ENCODE results near the gene PHIP. TPM values are rescaled to one million over a fixed set of nuclear protein-coding genes. Genes with fewer than 3 reads are reported as not detected.
"Not testable (repeated sequence)": the region's sequence is repeated elsewhere in the genome, so short reads cannot be mapped to it uniquely, and the experiment has no call there.

Gene PHIP
- total RNA-seq = 10 to 100 TPM; 33.2 to 34.3 TPM

GRCh38 chr6:79078075-79078969 is at the start of gene PHIP:
PHIP (minus strand) TSS chr6:79078254; CDS start chr6:79078068, 186 bp downstream.
- H3K27me3 Mint-ChIP-seq = peaks cover 17% of the 10 kb centered on the region
- peak within 1 kb of the TSS; percentile 89 for H3K4me3 Mint-ChIP-seq
- peak; percentile 92 for DNase-seq
- H3K4me1 Mint-ChIP-seq = peaks cover 19% of the 10 kb centered on the region
- H3K9me3 Mint-ChIP-seq = no peaks in the 10 kb centered on the region
- peaks cover 10% of the 10 kb centered on the region for H3K36me3 Mint-ChIP-seq
- POLR2A ChIA-PET = interaction anchor here (0.7 to 3.0 kb wide), 12 partner anchors 9 to 459 kb away, joined by 3 to 14 read pairs (median 4); partner anchors contain the start of genes HMGN3, IRAK1BP1 and LCA5
- peak within 1 kb of the TSS; percentile 98 for H3K27ac Mint-ChIP-seq
- peak; percentile 86 for ATAC-seq (ENCODE audit: low read depth)

- H3K36me3 Mint-ChIP-seq = no peaks in the 10 kb centered on the region
- no peak overlapping the region for H3K27ac Mint-ChIP-seq
- DNase-seq = no peak
- no peak for ATAC-seq (ENCODE audit: low read depth)
- peaks cover 3% of the 10 kb centered on the region for H3K27me3 Mint-ChIP-seq
- H3K4me1 Mint-ChIP-seq = no peaks in the 10 kb centered on the region
- H3K4me3 Mint-ChIP-seq = no peak overlapping the region
- POLR2A ChIA-PET = no interaction called here
- peaks cover 3% of the 10 kb centered on the region for H3K9me3 Mint-ChIP-seq
These were observed 49.6 kb upstream of the PHIP start for GRCh38 chr6:79127660-79128059.

GRCh38 chr6:79119217-79119616 is 41.2 kb upstream of the PHIP start:
- ATAC-seq (ENCODE audit: low read depth) (no peak), DNase-seq (no peak)
- POLR2A ChIA-PET = no interaction called here
- Mint-ChIP-seq H3K4me1 (peaks cover 2% of the 10 kb centered on the region), H3K9me3 (peaks cover 2% of the 10 kb centered on the region), H3K27ac (no peak overlapping the region), H3K4me3 (no peak overlapping the region), H3K36me3 (no peaks in the 10 kb centered on the region), H3K27me3 (peaks cover 19% of the 10 kb centered on the region)

GRCh38 chr6:79117752-79118151 is 39.7 kb upstream of the PHIP start:
- no peak for ATAC-seq (ENCODE audit: low read depth)
- POLR2A ChIA-PET = no interaction called here
- H3K27ac Mint-ChIP-seq = no peak overlapping the region
- H3K4me1 Mint-ChIP-seq = peaks cover 2% of the 10 kb centered on the region
- H3K9me3 Mint-ChIP-seq = no peaks in the 10 kb centered on the region
- no peak overlapping the region for H3K4me3 Mint-ChIP-seq
- peaks cover 19% of the 10 kb centered on the region for H3K27me3 Mint-ChIP-seq
- no peak for DNase-seq
- H3K36me3 Mint-ChIP-seq = no peaks in the 10 kb centered on the region

GRCh38 chr6:79115553-79116182 is 37.6 kb upstream of the PHIP start:
- H3K27me3 Mint-ChIP-seq = peaks cover 15% of the 10 kb centered on the region
- H3K9me3 Mint-ChIP-seq = no peaks in the 10 kb centered on the region
- no peak overlapping the region for H3K4me3 Mint-ChIP-seq
- H3K27ac Mint-ChIP-seq = no peak overlapping the region
- POLR2A ChIA-PET = no interaction called here
- no peak for DNase-seq
- H3K36me3 Mint-ChIP-seq = no peaks in the 10 kb centered on the region
- peaks cover 2% of the 10 kb centered on the region for H3K4me1 Mint-ChIP-seq
- ATAC-seq (ENCODE audit: low read depth) = no peak

GRCh38 chr6:79111549-79111948 is 33.5 kb upstream of the PHIP start:
- no peak overlapping the region for H3K27ac Mint-ChIP-seq
- no peaks in the 10 kb centered on the region for H3K4me1 Mint-ChIP-seq
- POLR2A ChIA-PET = no interaction called here

GRCh38 chr6:79101164-79101563 is 23.1 kb upstream of the PHIP start:
- POLR2A ChIA-PET = no interaction called here
- no peak for DNase-seq
- Mint-ChIP-seq H3K27ac (no peak overlapping the region), H3K9me3 (no peaks in the 10 kb centered on the region), H3K4me1 (no peaks in the 10 kb centered on the region), H3K27me3 (peaks cover 19% of the 10 kb centered on the region), H3K4me3 (no peak overlapping the region), H3K36me3 (no peaks in the 10 kb centered on the region)
- no peak for ATAC-seq (ENCODE audit: low read depth)

More at GRCh38 chr6:79111549-79111948, 33.5 kb upstream of the PHIP start:
- Mint-ChIP-seq H3K36me3 (no peaks in the 10 kb centered on the region), H3K9me3 (no peaks in the 10 kb centered on the region), H3K4me3 (no peak overlapping the region), H3K27me3 (peaks cover 2% of the 10 kb centered on the region)
- DNase-seq (no peak), ATAC-seq (ENCODE audit: low read depth) (no peak)

GRCh38 chr6:79100304-79100703 is 22.2 kb upstream of the PHIP start:
- Mint-ChIP-seq H3K36me3 (no peaks in the 10 kb centered on the region), H3K4me3 (no peak overlapping the region), H3K27me3 (peaks cover 17% of the 10 kb centered on the region), H3K4me1 (no peaks in the 10 kb centered on the region), H3K27ac (no peak overlapping the region), H3K9me3 (no peaks in the 10 kb centered on the region)
- DNase-seq = no peak
- POLR2A ChIA-PET = no interaction called here
- ATAC-seq (ENCODE audit: low read depth) = no peak

- H3K9me3 Mint-ChIP-seq = no peaks in the 10 kb centered on the region
- POLR2A ChIA-PET = no interaction called here
- H3K4me1 Mint-ChIP-seq = no peaks in the 10 kb centered on the region
- ATAC-seq (ENCODE audit: low read depth) = no peak
- no peak for DNase-seq
- H3K36me3 Mint-ChIP-seq = no peaks in the 10 kb centered on the region
- no peak overlapping the region for H3K4me3 Mint-ChIP-seq
- peaks cover 29% of the 10 kb centered on the region for H3K27me3 Mint-ChIP-seq
- H3K27ac Mint-ChIP-seq = no peak overlapping the region
These were observed 16.9 kb upstream of the PHIP start for GRCh38 chr6:79094938-79095337.

GRCh38 chr6:79091801-79092200 is 13.7 kb upstream of the PHIP start:
- H3K9me3 Mint-ChIP-seq; H3K4me3 Mint-ChIP-seq; H3K36me3 Mint-ChIP-seq; POLR2A ChIA-PET; H3K27ac Mint-ChIP-seq; DNase-seq; ATAC-seq (ENCODE audit: low read depth); H3K4me1 Mint-ChIP-seq: not testable (repeated sequence)
- peaks cover 28% of the 10 kb centered on the region for H3K27me3 Mint-ChIP-seq

GRCh38 chr6:79089552-79090404 is 11.7 kb upstream of the PHIP start:
- Mint-ChIP-seq H3K4me1 (no peaks in the 10 kb centered on the region), H3K4me3 (no peak overlapping the region), H3K27ac (no peak overlapping the region), H3K27me3 (peaks cover 32% of the 10 kb centered on the region), H3K36me3 (no peaks in the 10 kb centered on the region), H3K9me3 (no peaks in the 10 kb centered on the region)
- DNase-seq (no peak), ATAC-seq (ENCODE audit: low read depth) (no peak)
- POLR2A ChIA-PET = no interaction called here

GRCh38 chr6:79084693-79085092 is 6.6 kb upstream of the PHIP start:
- DNase-seq = no peak
- Mint-ChIP-seq H3K4me1 (peaks cover 2% of the 10 kb centered on the region), H3K9me3 (no peaks in the 10 kb centered on the region), H3K4me3 (no peak overlapping the region), H3K27ac (no peak overlapping the region), H3K27me3 (peaks cover 34% of the 10 kb centered on the region), H3K36me3 (peaks cover 2% of the 10 kb centered on the region)
- POLR2A ChIA-PET = no interaction called here
- no peak for ATAC-seq (ENCODE audit: low read depth)

GRCh38 chr6:79082304-79082703 is 4.2 kb upstream of the PHIP start:
- Mint-ChIP-seq H3K4me1 (peaks cover 8% of the 10 kb centered on the region), H3K27me3 (peaks cover 31% of the 10 kb centered on the region), H3K4me3 (no peak overlapping the region), H3K27ac (no peak overlapping the region), H3K36me3 (peaks cover 2% of the 10 kb centered on the region), H3K9me3 (no peaks in the 10 kb centered on the region)
- POLR2A ChIA-PET = no interaction called here
- ATAC-seq (ENCODE audit: low read depth) = no peak
- DNase-seq = no peak

Measured in activated naive CD8-positive, alpha-beta T cell treated with anti-CD3 and anti-CD28 coated beads, Interleukin-2, amount 10 ng/mL, durations not matched to agents 7 days and 5 days (primary cell).